Middle frontal gyrus (tissue), 1 donor: Measurements from ENCODE around the gene STXBP6.
"Not testable (repeated sequence)": the region's sequence is repeated elsewhere in the genome, so short reads cannot be mapped to it uniquely, and the experiment has no call there.

Experiments used
- DNase-seq: peaks from one replicate; pipeline ENCODE4 v3.0.0-alpha.2; 2015; ENCODE audit warnings: low spot score; ENCODE audit errors: extremely low spot score

STXBP6 gene

GRCh38 chr14:24988760-24989159 is 61.2 kb downstream of the STXBP6 start:
- DNase-seq, result no peak

- DNase-seq, result no peak
Measured at GRCh38 chr14:24986206-24986893, 63.6 kb downstream of the STXBP6 start.

- DNase-seq, result no peak
Measured at GRCh38 chr14:24984846-24985589, 64.9 kb downstream of the STXBP6 start.

- no peak for DNase-seq
Measured at GRCh38 chr14:24982472-24983155, 67.3 kb downstream of the STXBP6 start.

GRCh38 chr14:24979725-24980239 is 70.2 kb downstream of the STXBP6 start:
- no peak for DNase-seq

- DNase-seq, result no peak
Measured at GRCh38 chr14:24978862-24979724, 70.9 kb downstream of the STXBP6 start.

- no peak for DNase-seq
Measured at GRCh38 chr14:24976602-24977001, 73.3 kb downstream of the STXBP6 start.

- no peak for DNase-seq
Measured at GRCh38 chr14:24975393-24975792, 74.6 kb downstream of the STXBP6 start.

GRCh38 chr14:24974591-24975374 is 75.2 kb downstream of the STXBP6 start:
- DNase-seq, result no peak

GRCh38 chr14:24972844-24973243 is 77.1 kb downstream of the STXBP6 start:
- DNase-seq, result no peak

- DNase-seq, result no peak
Measured at GRCh38 chr14:24971255-24971654, 78.7 kb downstream of the STXBP6 start.

- no peak for DNase-seq
Measured at GRCh38 chr14:24966579-24966964, 83.4 kb downstream of the STXBP6 start.

- DNase-seq, result no peak
Measured at GRCh38 chr14:24965934-24966578, 83.9 kb downstream of the STXBP6 start.

- no peak for DNase-seq
Measured at GRCh38 chr14:24965578-24965933, 84.4 kb downstream of the STXBP6 start.

- DNase-seq, result no peak
Measured at GRCh38 chr14:24964591-24964990, 85.4 kb downstream of the STXBP6 start.

- DNase-seq, result no peak
Measured at GRCh38 chr14:24964048-24964447, 85.9 kb downstream of the STXBP6 start.

- DNase-seq, result not testable (repeated sequence)
Measured at GRCh38 chr14:24962118-24962517, 87.8 kb downstream of the STXBP6 start.

GRCh38 chr14:24960816-24961215 is 89.1 kb downstream of the STXBP6 start:
- no peak for DNase-seq

- no peak for DNase-seq
Measured at GRCh38 chr14:24959791-24960331, 90.1 kb downstream of the STXBP6 start.

- no peak for DNase-seq
Measured at GRCh38 chr14:24958271-24958670, 91.7 kb downstream of the STXBP6 start.
